Skeletal muscle tissue (tissue), 4 donors: Measurements from ENCODE around the gene ADAMTS9. TPM values are rescaled to one million over a fixed set of nuclear protein-coding genes. Genes with fewer than 3 reads are reported as not detected.
A peak's percentile ranks its signal among the peaks of the same experiment; 100 is the strongest.

Experiments
- H3K27ac ChIP-seq: one replicate; pipeline ENCODE4 v1.7.0; 2013; ENCODE audit warnings: mild to moderate bottlenecking, low read depth, low read length, inconsistent platforms
- H3K27me3 ChIP-seq, 3 donors: one replicate each; pipeline ENCODE4 v1.7.0; 2013; ENCODE audit warnings: low read length in 3 of 3; ENCODE audit not compliant: control insufficient read depth in 3 of 3, insufficient read depth in 3 of 3
- H3K36me3 ChIP-seq, 3 donors: one replicate each; pipeline ENCODE4 v1.7.0; 2013; ENCODE audit warnings: low read length in 3 of 3; ENCODE audit not compliant: control insufficient read depth in 3 of 3, insufficient read depth in 3 of 3
- H3K4me1 ChIP-seq, 3 donors: one replicate each; pipeline ENCODE4 v1.7.0; 2013; ENCODE audit warnings: low read length in 3 of 3, mild to moderate bottlenecking in 3 of 3; ENCODE audit not compliant: control insufficient read depth in 3 of 3, insufficient read depth in 3 of 3
- H3K4me3 ChIP-seq, 3 donors: one replicate each; pipeline ENCODE4 v1.7.0; 2013; ENCODE audit warnings: low read length in 3 of 3
- H3K9ac ChIP-seq, 3 donors: one replicate each; pipeline ENCODE4 v1.7.0; 2013; ENCODE audit warnings: low read length in 3 of 3, mild to moderate bottlenecking in 3 of 3, moderate library complexity in 2 of 3, low read depth in 1 of 3
- H3K9me3 ChIP-seq, 3 donors: one replicate each; pipeline ENCODE4 v1.7.0; 2013; ENCODE audit warnings: low read length in 3 of 3; ENCODE audit not compliant: control insufficient read depth in 3 of 3
- total RNA-seq: library from RNA; depleted of rRNA; stranded (reverse); fragments of >200 nt; gene quantifications from one replicate; pipeline ENCODE4 v1.2.3, GENCODE V29; 2014
- donor health status: Osteomylitis.

Gene ADAMTS9
- total RNA-seq, 1 donor from 2014 or later, result 106 TPM

GRCh38 chr3:64541803-64542202, 146.0 kb downstream of the ADAMTS9 start:
- no peak overlapping the region for H3K4me3 ChIP-seq
- H3K9ac ChIP-seq, result no peak overlapping the region
- H3K27me3 ChIP-seq, result no peaks in the 10 kb centered on the region
- peaks cover 5 to 10% (median 5%) of the 10 kb centered on the region in 3 donors for H3K4me1 ChIP-seq
- peaks cover 12 to 25% (median 19%) of the 10 kb centered on the region in 3 donors for H3K36me3 ChIP-seq
- H3K27ac ChIP-seq, result no peak overlapping the region
- H3K9me3 ChIP-seq, result no peaks in the 10 kb centered on the region

- Histone ChIP-seq H3K4me1 (peaks cover 5 to 10% (median 5%) of the 10 kb centered on the region in 3 donors), H3K9me3 (no peaks in the 10 kb centered on the region), H3K27ac (no peak overlapping the region), H3K36me3 (peaks cover 12 to 19% (median 17%) of the 10 kb centered on the region in 3 donors), H3K27me3 (no peaks in the 10 kb centered on the region), H3K9ac (no peak overlapping the region), H3K4me3 (no peak overlapping the region)
These were observed 148.2 kb downstream of the ADAMTS9 start for GRCh38 chr3:64539451-64540196.

GRCh38 chr3:64536166-64536565, 151.6 kb downstream of the ADAMTS9 start:
- Histone ChIP-seq H3K4me3 (no peak overlapping the region), H3K36me3 (peaks cover 7 to 14% (median 13%) of the 10 kb centered on the region in 3 donors), H3K27ac (no peak overlapping the region), H3K9ac (no peak overlapping the region), H3K9me3 (no peaks in the 10 kb centered on the region), H3K27me3 (no peaks in the 10 kb centered on the region), H3K4me1 (peaks cover 5 to 18% (median 8%) of the 10 kb centered on the region in 3 donors)

GRCh38 chr3:64533617-64534317, 154.0 kb downstream of the ADAMTS9 start:
- Histone ChIP-seq H3K9ac (peak overlapping the region in 2 of 3 donors; percentile 4 to 14), H3K4me3 (peak overlapping the region in 2 of 3 donors; percentile 11 to 27), H3K27ac (no peak overlapping the region), H3K9me3 (no peaks in the 10 kb centered on the region), H3K4me1 (peaks cover 2 to 8% (median 3%) of the 10 kb centered on the region in 3 donors), H3K27me3 (no peaks in the 10 kb centered on the region), H3K36me3 (peaks cover 0 to 5% (median 3%) of the 10 kb centered on the region in 3 donors)

GRCh38 chr3:64530434-64531049, 157.3 kb downstream of the ADAMTS9 start:
- Histone ChIP-seq H3K36me3 (no peaks in the 10 kb centered on the region), H3K27ac (no peak overlapping the region), H3K9ac (no peak overlapping the region), H3K9me3 (no peaks in the 10 kb centered on the region), H3K4me3 (no peak overlapping the region), H3K4me1 (peaks cover 2 to 8% (median 3%) of the 10 kb centered on the region in 3 donors), H3K27me3 (no peaks in the 10 kb centered on the region)

GRCh38 chr3:64523324-64523723, 164.5 kb downstream of the ADAMTS9 start:
- Histone ChIP-seq H3K9me3 (no peaks in the 10 kb centered on the region), H3K27ac (no peak overlapping the region), H3K36me3 (peaks cover 5 to 8% (median 6%) of the 10 kb centered on the region in 3 donors), H3K4me3 (no peak overlapping the region), H3K9ac (no peak overlapping the region), H3K27me3 (no peaks in the 10 kb centered on the region), H3K4me1 (no peaks in the 10 kb centered on the region)

GRCh38 chr3:64520334-64520733, 167.5 kb downstream of the ADAMTS9 start:
- Histone ChIP-seq H3K4me3 (peak overlapping the region in 1 of 3 donors; percentile 28), H3K27ac (no peak overlapping the region), H3K9me3 (no peaks in the 10 kb centered on the region), H3K36me3 (peaks cover 6 to 13% (median 11%) of the 10 kb centered on the region in 3 donors), H3K27me3 (no peaks in the 10 kb centered on the region), H3K4me1 (no peaks in the 10 kb centered on the region), H3K9ac (no peak overlapping the region)

- Histone ChIP-seq H3K36me3 (peaks cover 6 to 13% (median 11%) of the 10 kb centered on the region in 3 donors), H3K9ac (no peak overlapping the region), H3K4me3 (no peak overlapping the region), H3K27ac (no peak overlapping the region), H3K4me1 (no peaks in the 10 kb centered on the region), H3K9me3 (no peaks in the 10 kb centered on the region), H3K27me3 (no peaks in the 10 kb centered on the region)
These were observed 168.8 kb downstream of the ADAMTS9 start for GRCh38 chr3:64518950-64519349.

GRCh38 chr3:64518496-64518895, 169.3 kb downstream of the ADAMTS9 start:
- Histone ChIP-seq H3K4me3 (no peak overlapping the region), H3K27me3 (no peaks in the 10 kb centered on the region), H3K27ac (no peak overlapping the region), H3K9me3 (no peaks in the 10 kb centered on the region), H3K9ac (no peak overlapping the region), H3K4me1 (no peaks in the 10 kb centered on the region), H3K36me3 (peaks cover 6 to 13% (median 11%) of the 10 kb centered on the region in 3 donors)

- no peaks in the 10 kb centered on the region for H3K9me3 ChIP-seq
- no peak overlapping the region for H3K27ac ChIP-seq
- no peak overlapping the region for H3K9ac ChIP-seq
- H3K27me3 ChIP-seq, result no peaks in the 10 kb centered on the region
- H3K36me3 ChIP-seq, result peaks cover 0 to 6% (median 5%) of the 10 kb centered on the region in 3 donors
- no peaks in the 10 kb centered on the region for H3K4me1 ChIP-seq
- H3K4me3 ChIP-seq, result no peak overlapping the region
These were observed 172.9 kb downstream of the ADAMTS9 start for GRCh38 chr3:64514889-64515288.
